Coronary artery (tissue), 2 donors: ENCODE results near the gene THYN1.

Experiments
- DNase-seq: peaks from one replicate; pipeline ENCODE4 v3.0.0-alpha.2; 2017; ENCODE audit warnings: low spot score
- H3K27ac ChIP-seq, 2 donors: fragments of 200-600 bp; sonication (generic); one replicate each; pipeline ENCODE4 v1.5.1; 2016 to 2019
- H3K4me3 ChIP-seq: fragments of 200-600 bp; sonication (generic); 2 replicates; pipeline ENCODE4 v1.5.1; 2016; ENCODE audit warnings: mild to moderate bottlenecking, moderate library complexity
- TF ChIP-seq, protein P1 (sequence below): fragments of 200-600 bp; sonication (generic); IDR thresholded peaks from one replicate; pipeline ENCODE4 v1.5.1; 2019; ENCODE audit warnings: antibody characterized with exemption

The THYN1 gene

DNA sequence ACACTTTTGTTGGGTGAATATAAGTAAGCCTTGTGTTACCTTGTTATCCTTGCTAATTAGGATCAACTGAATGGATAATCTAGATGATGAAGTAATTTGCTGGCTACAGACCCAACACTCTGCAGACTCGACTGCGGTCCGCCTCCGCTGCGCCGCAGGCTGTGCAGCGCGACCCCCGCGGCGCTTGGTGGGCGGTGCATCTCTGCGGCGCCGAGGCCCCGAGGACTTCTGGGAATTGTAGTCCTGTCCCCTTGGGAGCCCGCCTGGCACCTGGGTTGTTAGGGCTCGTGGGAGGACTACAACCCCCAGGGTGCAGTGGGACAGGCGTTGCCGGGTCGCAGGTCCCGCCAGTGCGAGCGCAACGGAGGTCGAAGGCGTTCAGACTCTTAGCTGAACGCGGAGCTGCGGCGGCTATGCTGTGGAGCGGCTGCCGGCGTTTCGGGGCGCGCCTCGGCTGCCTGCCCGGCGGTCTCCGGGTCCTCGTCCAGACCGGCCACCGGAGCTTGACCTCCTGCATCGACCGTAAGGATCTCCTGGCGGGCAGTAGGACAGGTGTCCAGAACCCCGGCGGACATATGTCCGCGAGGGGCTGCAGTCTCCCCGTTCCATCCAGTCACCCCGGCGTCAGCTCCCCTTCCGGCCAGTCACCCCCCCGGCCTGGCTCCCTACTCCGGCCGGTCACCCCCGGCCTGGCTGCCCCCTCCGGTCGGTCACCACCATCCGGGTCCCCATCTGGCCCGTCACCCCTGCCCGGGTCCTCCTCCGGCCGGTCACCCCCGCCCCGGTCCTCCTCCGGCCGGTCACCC is at the start of gene THYN1, which contains the start of gene ACAD8:
THYN1 (minus strand) TSS at position 165 of the 806 bp plus-strand sequence. CDS start 470 bp downstream, outside the sequence.
ACAD8 (plus strand) TSS at position 381 of the 806 bp plus-strand sequence; CDS start at position 414, 33 bp downstream.
- TF ChIP-seq, protein P1, sequence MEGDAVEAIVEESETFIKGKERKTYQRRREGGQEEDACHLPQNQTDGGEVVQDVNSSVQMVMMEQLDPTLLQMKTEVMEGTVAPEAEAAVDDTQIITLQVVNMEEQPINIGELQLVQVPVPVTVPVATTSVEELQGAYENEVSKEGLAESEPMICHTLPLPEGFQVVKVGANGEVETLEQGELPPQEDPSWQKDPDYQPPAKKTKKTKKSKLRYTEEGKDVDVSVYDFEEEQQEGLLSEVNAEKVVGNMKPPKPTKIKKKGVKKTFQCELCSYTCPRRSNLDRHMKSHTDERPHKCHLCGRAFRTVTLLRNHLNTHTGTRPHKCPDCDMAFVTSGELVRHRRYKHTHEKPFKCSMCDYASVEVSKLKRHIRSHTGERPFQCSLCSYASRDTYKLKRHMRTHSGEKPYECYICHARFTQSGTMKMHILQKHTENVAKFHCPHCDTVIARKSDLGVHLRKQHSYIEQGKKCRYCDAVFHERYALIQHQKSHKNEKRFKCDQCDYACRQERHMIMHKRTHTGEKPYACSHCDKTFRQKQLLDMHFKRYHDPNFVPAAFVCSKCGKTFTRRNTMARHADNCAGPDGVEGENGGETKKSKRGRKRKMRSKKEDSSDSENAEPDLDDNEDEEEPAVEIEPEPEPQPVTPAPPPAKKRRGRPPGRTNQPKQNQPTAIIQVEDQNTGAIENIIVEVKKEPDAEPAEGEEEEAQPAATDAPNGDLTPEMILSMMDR = no peak
- peak within 1 kb of the TSS; percentile 99 for H3K4me3 ChIP-seq
- peak; percentile 96 for DNase-seq
- peak within 1 kb of the TSS in 1 of 2 donors; percentile 86 for H3K27ac ChIP-seq

GRCh38 chr11:134294664-134295063 is 41.5 kb upstream of the THYN1 start:
- DNase-seq = no peak
- Histone ChIP-seq H3K4me3 (no peak overlapping the region), H3K27ac (no peak overlapping the region)
- TF ChIP-seq, protein P1 = no peak

- TF ChIP-seq, protein P1 = no peak
- H3K27ac ChIP-seq = no peak overlapping the region
- no peak for DNase-seq
These were observed 40.3 kb upstream of the THYN1 start for GRCh38 chr11:134293119-134294113.

GRCh38 chr11:134292661-134293060 is 39.5 kb upstream of the THYN1 start:
- TF ChIP-seq, protein P1 = no peak
- no peak overlapping the region for H3K27ac ChIP-seq
- no peak overlapping the region for H3K4me3 ChIP-seq
- no peak for DNase-seq

More at GRCh38 chr11:134293119-134294113, 40.3 kb upstream of the THYN1 start:
- H3K4me3 ChIP-seq = no peak overlapping the region

GRCh38 chr11:134291196-134291595 is 38.0 kb upstream of the THYN1 start:
- no peak overlapping the region for H3K4me3 ChIP-seq
- TF ChIP-seq, protein P1 = no peak

DNA sequence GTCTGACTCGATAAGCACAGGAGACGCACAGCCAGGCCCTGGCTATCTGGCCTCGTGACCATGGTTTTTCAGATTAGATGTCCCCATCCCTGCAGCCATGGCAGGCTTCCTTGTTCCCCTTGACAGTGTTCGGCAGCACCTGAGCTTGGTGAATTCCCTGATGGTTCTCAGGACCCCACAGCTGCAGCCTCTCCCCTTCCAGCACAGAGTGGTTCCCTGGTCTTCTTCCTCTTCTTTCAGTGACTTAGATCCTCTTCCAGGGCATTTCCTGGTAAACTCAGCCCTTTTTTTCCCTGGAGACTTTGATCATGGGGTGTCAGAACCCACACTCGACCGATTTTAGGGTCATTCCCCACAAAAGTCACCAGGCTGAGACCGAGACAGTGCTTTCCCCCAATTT is 37.5 kb upstream of the THYN1 start:
- H3K27ac ChIP-seq = no peak overlapping the region
- no peak for DNase-seq
- H3K4me3 ChIP-seq = no peak overlapping the region
- TF ChIP-seq, protein P1 = no peak

More at GRCh38 chr11:134291196-134291595, 38.0 kb upstream of the THYN1 start:
- DNase-seq = no peak
- H3K27ac ChIP-seq = no peak overlapping the region
